ENCODE results near the gene FSD1L. TPM values are rescaled to one million over a fixed set of nuclear protein-coding genes. Genes with fewer than 3 reads are reported as not detected.
"Not testable (repeated sequence)": the region's sequence is repeated elsewhere in the genome, so short reads cannot be mapped to it uniquely, and the experiment has no call there.

The FSD1L gene
- total RNA-seq, 1 experiment from 2014 or later = 5.6 TPM

- peaks cover 4% of the 10 kb centered on the region; the same call in 1 of the 2 replicates for H3K36me3 ChIP-seq (ENCODE audit: low read depth)
- intact Hi-C loops (cut with micrococcal nuclease; ENCODE audit: unreplicated experiment) = no loop called here
- no peaks in the 10 kb centered on the region for H4K20me1 ChIP-seq (ENCODE audit: insufficient read depth)
- H3K4me1 ChIP-seq (replicated peaks; ENCODE audit: insufficient read depth) = no peaks in the 10 kb centered on the region
- H3K27ac ChIP-seq = no peak overlapping the region
- H3K4me3 ChIP-seq = no peak overlapping the region
- no peak overlapping the region for H2AFZ ChIP-seq
- no peak for DNase-seq
- no peak overlapping the region for H3K4me2 ChIP-seq
- H3K9me2 ChIP-seq (ENCODE audit: insufficient read depth) = no peaks in the 10 kb centered on the region
- CTCF ChIA-PET = no interaction called here
- POLR2A ChIA-PET (ENCODE audit: unreplicated experiment) = no interaction called here
- TF ChIP-seq EZH2 (IDR thresholded peaks at IDR 0.05; ENCODE audit: low read depth) = no peak
- TF ChIP-seq CTCF (conservative IDR thresholded peaks at IDR 0.05) = no peak
- BruUV-seq (replicated peaks) = no TSS peak
- H3K79me2 ChIP-seq (ENCODE audit: low read depth) = no peaks in the 10 kb centered on the region
- no peaks in the 10 kb centered on the region for H3K27me3 ChIP-seq (ENCODE audit: insufficient read depth, low read depth)
- H3K9me3 ChIP-seq (ENCODE audit: insufficient read depth, low read depth) = peaks cover 5% of the 10 kb centered on the region; the same call in 1 of the 2 replicates
- H3F3A ChIP-seq (ENCODE audit: insufficient read depth, low read depth) = no peaks in the 10 kb centered on the region
These were observed 124.6 kb downstream of the FSD1L start for GRCh38 chr9:105572455-105572854.

- H3K9me3 ChIP-seq (ENCODE audit: insufficient read depth, low read depth); BruUV-seq (replicated peaks); POLR2A ChIA-PET (ENCODE audit: unreplicated experiment); H3K4me1 ChIP-seq (replicated peaks; ENCODE audit: insufficient read depth); H2AFZ ChIP-seq; H4K20me1 ChIP-seq (ENCODE audit: insufficient read depth); intact Hi-C loops (cut with micrococcal nuclease; ENCODE audit: unreplicated experiment); H3F3A ChIP-seq (ENCODE audit: insufficient read depth, low read depth); H3K9me2 ChIP-seq (ENCODE audit: insufficient read depth); H3K27me3 ChIP-seq (ENCODE audit: insufficient read depth, low read depth); H3K27ac ChIP-seq; H3K36me3 ChIP-seq (ENCODE audit: low read depth); H3K4me2 ChIP-seq; H3K4me3 ChIP-seq; DNase-seq; H3K79me2 ChIP-seq (ENCODE audit: low read depth); CTCF ChIA-PET: not testable (repeated sequence)
These were observed 132.1 kb downstream of the FSD1L start for GRCh38 chr9:105579952-105580351.

- H3K27ac ChIP-seq; intact Hi-C loops (cut with micrococcal nuclease; ENCODE audit: unreplicated experiment); H3K9me2 ChIP-seq (ENCODE audit: insufficient read depth); H3K27me3 ChIP-seq (ENCODE audit: insufficient read depth, low read depth); H2AFZ ChIP-seq; H3K79me2 ChIP-seq (ENCODE audit: low read depth); H3F3A ChIP-seq (ENCODE audit: insufficient read depth, low read depth); CTCF ChIA-PET; H4K20me1 ChIP-seq (ENCODE audit: insufficient read depth); H3K9me3 ChIP-seq (ENCODE audit: insufficient read depth, low read depth); H3K4me2 ChIP-seq; BruUV-seq (replicated peaks); H3K4me1 ChIP-seq (replicated peaks; ENCODE audit: insufficient read depth); POLR2A ChIA-PET (ENCODE audit: unreplicated experiment); DNase-seq; H3K4me3 ChIP-seq; H3K36me3 ChIP-seq (ENCODE audit: low read depth): not testable (repeated sequence)
These were observed 133.7 kb downstream of the FSD1L start for GRCh38 chr9:105581550-105581949.

- Histone ChIP-seq H3K9me2 (ENCODE audit: insufficient read depth) (no peaks in the 10 kb centered on the region), H2AFZ (no peak overlapping the region), H3K9me3 (ENCODE audit: insufficient read depth, low read depth) (no peaks in the 10 kb centered on the region), H3K4me3 (no peak overlapping the region), H3K79me2 (ENCODE audit: low read depth) (no peaks in the 10 kb centered on the region), H4K20me1 (ENCODE audit: insufficient read depth) (no peaks in the 10 kb centered on the region), H3K4me1 (replicated peaks; ENCODE audit: insufficient read depth) (no peaks in the 10 kb centered on the region), H3K36me3 (ENCODE audit: low read depth) (0 out of 2 replicates have a peak, but pooled peaks cover 7% of the 10 kb centered on the region), H3K27ac (no peak overlapping the region), H3K27me3 (ENCODE audit: insufficient read depth, low read depth) (no peaks in the 10 kb centered on the region), H3F3A (ENCODE audit: insufficient read depth, low read depth) (no peaks in the 10 kb centered on the region), H3K4me2 (no peak overlapping the region)
- no peak for TF ChIP-seq EZH2 (IDR thresholded peaks at IDR 0.05; ENCODE audit: low read depth)
- intact Hi-C loops (cut with micrococcal nuclease; ENCODE audit: unreplicated experiment) = no loop called here
- no TSS peak for BruUV-seq (replicated peaks)
- ChIA-PET CTCF (no interaction called here), POLR2A (ENCODE audit: unreplicated experiment) (no interaction called here)
- DNase-seq = no peak
These were observed 145.3 kb downstream of the FSD1L start for GRCh38 chr9:105593145-105593544.

Other genes with a start within 250 kb of the FSD1L start
- 70.2 and 95.2 TPM in 2 replicates for gene SLC44A1, start 203.4 kb upstream of the FSD1L start, total RNA-seq (2021)
- gene FKTN, start 110.1 kb downstream of the FSD1L start, total RNA-seq (2021) = 25.4 and 32.3 TPM in 2 replicates
- gene TAL2, start 214.4 kb downstream of the FSD1L start, total RNA-seq (2021) = not detected in 2 replicates
- 19.0 and 19.5 TPM in 2 replicates for gene TMEM38B, start 246.5 kb downstream of the FSD1L start, total RNA-seq (2021)

Data from PC-9 (cell line).